Common myeloid progenitor, CD34-positive (primary cell): ENCODE data around the gene CADPS.
"Not testable (repeated sequence)": the region's sequence is repeated elsewhere in the genome, so short reads cannot be mapped to it uniquely, and the experiment has no call there.

Experiments
- CTCF ChIA-PET: fragments of 350-600 bp; sonication (Branson Sonifier 250); formaldehyde crosslinking; loops from one replicate; lab custom pipeline; 2021; ENCODE audit warnings: antibody characterized with exemption; lab: Charles Lee
- POLR2A ChIA-PET: fragments of 350-600 bp; sonication (Branson Sonifier 250); formaldehyde crosslinking; loops from one replicate; lab custom pipeline; 2021; ENCODE audit warnings: antibody characterized with exemption; lab: Charles Lee
- DNase-seq, 3 donors: peaks; one replicate each; pipeline versions ENCODE4 v3.0.0 to v3.0.0-alpha.2; 2013
- H3K27ac ChIP-seq, 2 experiments: 1 replicate in 1 of 2; 2 replicates in 1 of 2; pipeline ENCODE4 v1.7.0; 2013; ENCODE audit warnings: inconsistent platforms in 2 of 2, low read length in 2 of 2, mild to moderate bottlenecking in 2 of 2, low read depth in 1 of 2, moderate library complexity in 1 of 2; ENCODE audit not compliant: severe bottlenecking in 2 of 2, insufficient read depth in 1 of 2, poor library complexity in 1 of 2
- H3K27me3 ChIP-seq, 5 experiments: replicated peaks in 2 of 5; 1 replicate in 3 of 5; 2 replicates in 2 of 5; pipeline versions ENCODE4 v1.6.1 to v1.7.0; 2013; ENCODE audit warnings: low read length in 4 of 5, mild to moderate bottlenecking in 2 of 5, moderate library complexity in 2 of 5, inconsistent platforms in 1 of 5; ENCODE audit not compliant: insufficient read depth in 5 of 5, control insufficient read depth in 4 of 5
- H3K36me3 ChIP-seq, 4 experiments: 1 replicate in 2 of 4; 2 replicates in 2 of 4; pipeline versions ENCODE4 v1.6.1 to v1.7.0; 2013; ENCODE audit warnings: low read length in 3 of 4, control low read depth in 1 of 4, mild to moderate bottlenecking in 1 of 4; ENCODE audit not compliant: control insufficient read depth in 4 of 4, insufficient read depth in 4 of 4
- H3K4me1 ChIP-seq, 4 experiments: 1 replicate in 3 of 4; 2 replicates in 1 of 4; pipeline versions ENCODE4 v1.6.1 to v1.7.1; 2013; ENCODE audit warnings: low read length in 3 of 4, mild to moderate bottlenecking in 3 of 4, control low read depth in 1 of 4, inconsistent platforms in 1 of 4, moderate library complexity in 1 of 4; ENCODE audit not compliant: control insufficient read depth in 4 of 4, insufficient read depth in 4 of 4; ENCODE audit errors: control extremely low read depth in 1 of 4
- H3K4me3 ChIP-seq, 7 experiments: 1 replicate in 4 of 7; 2 replicates in 3 of 7; pipeline versions ENCODE4 v1.5.1 to v1.7.0; 2013; ENCODE audit warnings: mild to moderate bottlenecking in 7 of 7, low read length in 6 of 7, moderate library complexity in 6 of 7, inconsistent platforms in 2 of 7, low read depth in 2 of 7, control low read depth in 1 of 7; ENCODE audit not compliant: insufficient read depth in 4 of 7, control insufficient read depth in 1 of 7; ENCODE audit errors: extremely low read depth in 1 of 7
- H3K9me3 ChIP-seq, 5 experiments: 1 replicate in 4 of 5; 2 replicates in 1 of 5; pipeline versions ENCODE4 v1.6.1 to v1.7.1; 2013; ENCODE audit warnings: low read length in 4 of 5, mild to moderate bottlenecking in 2 of 5, inconsistent platforms in 1 of 5, low read depth in 1 of 5, moderate library complexity in 1 of 5; ENCODE audit not compliant: control insufficient read depth in 4 of 5, insufficient read depth in 2 of 5; ENCODE audit errors: control extremely low read depth in 1 of 5
- WGBS: methylation state at CpG from one replicate; pipeline ENCODE4 v1.1.5; 2013; ENCODE audit not compliant: insufficient coverage; 5-methylcytosine and 5-hydroxymethylcytosine counted together

The CADPS gene

DNA sequence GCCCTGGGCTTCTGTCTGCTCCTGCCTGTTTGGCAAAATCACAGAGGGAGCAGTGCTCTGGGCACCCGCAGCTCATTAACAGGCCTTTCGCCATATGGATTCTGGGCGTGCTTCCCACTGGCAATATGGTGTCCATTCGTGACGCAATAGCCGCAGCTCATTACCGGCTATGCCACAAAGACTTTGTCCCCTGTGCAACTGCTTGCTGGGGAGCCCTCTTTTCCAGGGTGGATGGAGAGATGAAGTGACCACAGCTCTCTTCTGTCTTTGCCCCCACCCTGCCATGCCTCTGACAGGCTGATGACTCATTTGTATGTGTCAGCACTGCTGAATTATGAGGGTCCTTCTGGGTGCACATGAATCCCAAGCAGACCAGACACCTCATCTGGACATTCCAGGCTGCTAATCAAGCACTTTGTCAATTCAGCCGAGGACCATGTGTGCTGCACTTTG is 287.6 kb downstream of the CADPS start:
- ChIA-PET POLR2A (no interaction called here), CTCF (interaction anchor here (0.7 kb wide), 1 partner anchor 35 kb away, joined by 3 read pairs; no protein-coding TSS in a partner anchor)
- no peak overlapping the region for H3K4me3 ChIP-seq
- no peak for DNase-seq
- no peaks in the 10 kb centered on the region for H3K36me3 ChIP-seq
- H3K27ac ChIP-seq = no peak overlapping the region
- 97% methylated on average over 8 of the region's 8 CpGs for WGBS
- no peaks in the 10 kb centered on the region for H3K4me1 ChIP-seq
- no peaks in the 10 kb centered on the region for H3K9me3 ChIP-seq
- H3K27me3 ChIP-seq = peaks cover 0 to 7% (median 0%) of the 10 kb centered on the region in 5 experiments

DNA sequence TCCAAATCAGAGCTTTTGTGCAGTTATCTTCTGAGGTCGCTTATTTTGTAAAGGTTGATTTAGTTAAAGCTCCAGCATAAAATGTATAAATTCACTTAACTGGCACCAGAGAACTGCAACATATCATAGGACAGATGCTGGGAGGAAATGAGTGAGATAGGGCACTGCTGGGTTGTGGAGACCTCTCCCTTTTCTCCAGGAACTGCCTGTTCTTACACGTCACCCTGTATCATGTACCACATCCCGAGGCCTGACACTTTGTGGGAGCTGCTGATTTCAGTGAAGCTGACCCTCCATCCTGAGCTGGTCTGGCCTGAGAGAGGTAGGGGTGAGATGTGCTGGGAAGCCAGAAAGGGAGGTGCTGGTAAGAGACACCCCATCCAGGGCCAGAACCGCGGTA is 288.0 kb downstream of the CADPS start:
- H3K4me3 ChIP-seq = no peak overlapping the region
- no peak for DNase-seq
- no peak overlapping the region for H3K27ac ChIP-seq
- WGBS = no CpG with 5 or more reads among the region's 5 CpGs
- H3K36me3 ChIP-seq = no peaks in the 10 kb centered on the region
- H3K27me3 ChIP-seq = peaks cover 0 to 7% (median 0%) of the 10 kb centered on the region in 5 experiments
- H3K9me3 ChIP-seq = no peaks in the 10 kb centered on the region
- ChIA-PET CTCF (interaction anchor here (0.7 kb wide), 1 partner anchor 36 kb away, joined by 3 read pairs; no protein-coding TSS in a partner anchor), POLR2A (no interaction called here)
- H3K4me1 ChIP-seq = no peaks in the 10 kb centered on the region

DNA sequence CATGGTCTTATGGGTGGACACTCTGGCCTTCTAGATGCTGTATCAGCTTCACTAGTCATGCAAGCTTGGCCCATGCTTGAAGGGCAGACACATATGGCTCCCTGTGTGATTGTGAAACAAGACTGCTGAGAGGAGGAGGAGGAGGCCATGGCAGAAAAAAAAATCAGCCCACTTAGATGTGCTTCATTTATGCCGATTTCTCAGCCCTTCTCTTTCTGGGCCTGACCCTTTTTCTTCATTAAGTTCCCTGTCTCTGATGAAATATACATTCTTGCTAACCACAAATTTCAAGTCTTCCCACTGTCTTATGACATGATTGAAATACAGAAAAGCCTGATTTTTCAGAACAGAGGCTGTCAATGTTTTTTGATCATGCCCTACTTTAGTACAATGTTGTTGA is 288.9 kb downstream of the CADPS start:
- DNase-seq = no peak
- ChIA-PET CTCF (no interaction called here), POLR2A (no interaction called here)
- no peak overlapping the region for H3K27ac ChIP-seq
- H3K4me1 ChIP-seq = no peaks in the 10 kb centered on the region
- H3K9me3 ChIP-seq = no peaks in the 10 kb centered on the region
- H3K4me3 ChIP-seq = no peak overlapping the region
- no CpG with 5 or more reads among the region's 1 CpG for WGBS
- H3K27me3 ChIP-seq = peaks cover 0 to 7% (median 0%) of the 10 kb centered on the region in 5 experiments
- no peaks in the 10 kb centered on the region for H3K36me3 ChIP-seq

DNA sequence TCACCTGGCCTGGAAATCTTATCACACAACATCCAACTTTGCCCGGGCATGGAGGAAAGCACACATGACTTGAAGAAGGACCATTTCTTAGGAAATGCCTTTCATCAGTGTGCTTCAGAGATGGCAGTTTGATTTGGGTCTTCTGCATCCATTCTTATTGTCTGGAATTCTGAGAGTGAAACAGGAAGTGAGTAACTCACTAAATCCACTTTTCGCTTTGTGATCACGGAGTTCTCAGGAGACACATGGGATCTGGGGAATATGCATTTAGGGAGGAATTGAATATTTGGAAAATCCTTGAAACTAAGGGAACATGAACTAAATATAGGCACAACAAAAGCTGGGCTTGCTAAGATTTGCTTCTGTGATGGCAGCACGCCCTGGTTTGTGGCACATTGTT is 289.4 kb downstream of the CADPS start:
- WGBS = 88% methylated on average over 1 of the region's 4 CpGs
- CTCF ChIA-PET = no interaction called here
- H3K27ac ChIP-seq = no peak overlapping the region

DNA sequence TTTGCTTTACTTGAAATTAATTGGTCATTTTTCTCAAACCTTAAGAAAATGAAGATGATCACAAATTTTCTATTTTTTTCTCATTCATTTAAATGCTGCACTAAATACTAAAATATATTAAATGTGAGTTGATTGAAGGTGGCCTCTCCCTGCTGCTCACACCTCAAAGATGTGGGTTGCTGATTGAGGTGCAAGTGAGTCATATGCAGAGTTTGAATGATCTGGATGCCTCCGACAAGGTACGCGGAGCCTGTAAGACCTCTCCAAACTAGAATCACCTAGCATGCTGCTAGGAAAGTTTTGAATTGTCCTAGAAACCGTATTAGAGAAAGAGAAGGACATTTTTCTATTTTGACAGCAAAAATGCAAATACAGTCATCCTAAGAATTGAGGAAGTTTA is 290.6 kb downstream of the CADPS start:
- Histone ChIP-seq H3K36me3 (no peaks in the 10 kb centered on the region), H3K27me3 (peaks cover 0 to 4% (median 0%) of the 10 kb centered on the region in 5 experiments), H3K27ac (no peak overlapping the region), H3K9me3 (peaks cover 0 to 6% (median 0%) of the 10 kb centered on the region in 5 experiments), H3K4me1 (no peaks in the 10 kb centered on the region), H3K4me3 (no peak overlapping the region)
- no peak for DNase-seq
- 86% methylated on average over 3 of the region's 4 CpGs for WGBS
- ChIA-PET POLR2A (no interaction called here), CTCF (no interaction called here)

More for the DNA sequence above, 289.4 kb downstream of the CADPS start:
- Histone ChIP-seq H3K9me3 (peaks cover 0 to 2% (median 0%) of the 10 kb centered on the region in 5 experiments), H3K27me3 (peaks cover 0 to 4% (median 0%) of the 10 kb centered on the region in 5 experiments), H3K4me3 (no peak overlapping the region), H3K4me1 (no peaks in the 10 kb centered on the region), H3K36me3 (no peaks in the 10 kb centered on the region)
- no peak for DNase-seq
- POLR2A ChIA-PET = no interaction called here

DNA sequence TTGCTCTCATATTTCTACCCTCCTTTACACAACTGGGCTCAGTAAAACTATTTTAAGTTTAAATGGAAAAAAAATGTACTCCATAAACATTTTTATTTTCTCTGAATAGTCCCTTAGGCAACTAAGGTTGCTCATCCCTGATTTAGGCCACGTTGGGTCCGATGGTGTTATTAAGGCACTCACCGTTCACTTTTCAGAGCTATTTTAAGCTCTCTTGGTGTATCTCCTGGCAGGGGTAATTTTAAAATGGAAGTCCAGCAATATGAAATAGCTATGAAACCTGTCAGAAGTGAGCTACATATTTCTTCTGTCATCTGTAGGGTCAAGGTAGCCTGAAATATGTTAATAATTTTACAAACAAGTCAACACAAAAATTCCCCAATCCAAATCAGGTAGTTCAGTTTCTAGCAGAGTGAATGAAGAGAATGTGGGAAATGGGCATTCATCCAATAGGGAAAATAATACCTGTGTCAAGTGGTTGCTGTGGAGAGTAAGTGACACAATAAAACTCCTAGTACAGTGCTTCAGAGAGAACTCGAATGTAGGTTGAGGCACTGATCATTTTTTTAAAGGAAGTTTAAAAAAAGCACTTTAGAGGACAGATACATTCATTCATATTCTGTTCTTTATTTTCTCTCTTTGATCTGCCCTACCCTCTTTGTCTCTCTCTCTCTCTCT is 292.6 kb downstream of the CADPS start:
- Histone ChIP-seq H3K4me1 (no peaks in the 10 kb centered on the region), H3K4me3 (no peak overlapping the region), H3K27ac (no peak overlapping the region), H3K27me3 (peaks cover 0 to 4% (median 0%) of the 10 kb centered on the region in 5 experiments), H3K9me3 (peaks cover 0 to 12% (median 0%) of the 10 kb centered on the region in 5 experiments), H3K36me3 (no peaks in the 10 kb centered on the region)
- WGBS = 75% methylated on average over 3 of the region's 4 CpGs
- no peak for DNase-seq
- POLR2A ChIA-PET = no interaction called here
- CTCF ChIA-PET = no interaction called here

DNA sequence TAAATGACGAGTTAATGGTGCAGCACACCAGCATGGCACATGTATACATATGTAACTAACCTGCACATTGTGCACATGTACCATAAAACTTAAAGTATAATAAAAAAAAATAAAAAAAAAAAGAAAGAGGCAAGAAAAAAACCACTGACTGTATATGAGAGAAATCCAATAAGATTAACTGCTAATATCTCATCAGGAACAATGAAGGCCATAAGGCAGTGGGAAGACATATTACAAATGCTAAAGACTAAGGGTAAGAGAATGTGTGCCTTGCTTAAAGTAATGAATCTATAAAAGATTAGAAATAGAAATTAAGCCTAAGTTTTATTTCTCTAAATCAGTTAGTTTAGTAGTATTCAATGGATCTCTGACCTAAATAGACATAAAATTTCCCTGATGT is 294.7 kb downstream of the CADPS start:
- CTCF ChIA-PET, DNase-seq, H3K4me1 ChIP-seq, H3K27ac ChIP-seq, POLR2A ChIA-PET, H3K36me3 ChIP-seq, H3K4me3 ChIP-seq, H3K27me3 ChIP-seq: not testable (repeated sequence)
- peaks cover 0 to 12% (median 0%) of the 10 kb centered on the region in 5 experiments for H3K9me3 ChIP-seq
- WGBS = no CpG with 5 or more reads among the region's 1 CpG
